DND-41 (cell line): ENCODE data around the gene USB1.

ENCODE experiments used
- ATAC-seq: fragments of 200-7000 bp; cut with Tn5 transposase; 3 replicates; pipeline ENCODE4 v1.9.1; 2021; ENCODE audit warnings: low read depth; ENCODE audit not compliant: insufficient read depth
- DNase-seq: peaks from one replicate; pipeline ENCODE4 v3.0.0-alpha.2; 2020
- H2AFZ ChIP-seq: 2 replicates; pipeline ENCODE4 v1.6.0; 2012; ENCODE audit warnings: low read depth, low read length
- H3K27ac ChIP-seq: 2 replicates; pipeline ENCODE4 v1.5.1; 2012; ENCODE audit warnings: low read length, inconsistent platforms
- H3K27me3 ChIP-seq: fragments of 200-600 bp; sonication (generic); 2 replicates; pipeline ENCODE4 v1.6.0; 2012; ENCODE audit warnings: low read length, mild to moderate bottlenecking, inconsistent platforms; ENCODE audit not compliant: insufficient read depth, poor library complexity
- H3K36me3 ChIP-seq: 2 replicates; pipeline ENCODE4 v1.5.1; 2012; ENCODE audit warnings: low read length, inconsistent platforms; ENCODE audit not compliant: insufficient read depth
- H3K4me1 ChIP-seq: 2 replicates; pipeline ENCODE4 v1.5.1; 2012; ENCODE audit warnings: mild to moderate bottlenecking, low read length; ENCODE audit not compliant: insufficient read depth
- H3K4me2 ChIP-seq: 2 replicates; pipeline ENCODE4 v1.6.0; 2012; ENCODE audit warnings: mild to moderate bottlenecking, moderate library complexity, low read length, inconsistent platforms; ENCODE audit not compliant: insufficient read depth
- H3K4me3 ChIP-seq, 2 experiments: fragments of 200-600 bp in 1 of 2; shearing (Covaris generic) in 1 of 2; 2 replicates each; pipeline ENCODE4 v1.5.1; 2012 to 2016; ENCODE audit warnings: inconsistent platforms in 2 of 2, low read length in 2 of 2, mild to moderate bottlenecking in 2 of 2, low read depth in 1 of 2, moderate library complexity in 1 of 2
- H3K79me2 ChIP-seq: 2 replicates; pipeline ENCODE4 v1.6.0; 2012; ENCODE audit warnings: low read length, inconsistent platforms; ENCODE audit not compliant: insufficient read depth
- H3K9ac ChIP-seq: 2 replicates; pipeline ENCODE4 v1.6.0; 2012; ENCODE audit warnings: low read depth, mild to moderate bottlenecking, inconsistent platforms, low read length, moderate library complexity
- H3K9me3 ChIP-seq: 2 replicates; pipeline ENCODE4 v1.5.1; 2012; ENCODE audit warnings: low read length, moderate library complexity, mild to moderate bottlenecking, inconsistent platforms; ENCODE audit not compliant: insufficient read depth, severe bottlenecking
- H4K20me1 ChIP-seq: 2 replicates; pipeline ENCODE4 v1.6.0; 2012; ENCODE audit warnings: low read length; ENCODE audit not compliant: insufficient read depth
- EZH2 ChIP-seq: IDR thresholded peaks from 3 replicates; pipeline ENCODE4 v1.6.1; 2012; ENCODE audit warnings: borderline replicate concordance, low read depth, mild to moderate bottlenecking, moderate library complexity, low read length, inconsistent platforms; ENCODE audit not compliant: severe bottlenecking
- TF ChIP-seq, protein P1 (sequence below): IDR thresholded peaks from 2 replicates; pipeline ENCODE4 v1.5.1; 2012; ENCODE audit warnings: borderline replicate concordance, low read length, moderate library complexity, mild to moderate bottlenecking; ENCODE audit not compliant: poor library complexity, severe bottlenecking; ENCODE audit errors: extremely low read depth

USB1 gene

DNA sequence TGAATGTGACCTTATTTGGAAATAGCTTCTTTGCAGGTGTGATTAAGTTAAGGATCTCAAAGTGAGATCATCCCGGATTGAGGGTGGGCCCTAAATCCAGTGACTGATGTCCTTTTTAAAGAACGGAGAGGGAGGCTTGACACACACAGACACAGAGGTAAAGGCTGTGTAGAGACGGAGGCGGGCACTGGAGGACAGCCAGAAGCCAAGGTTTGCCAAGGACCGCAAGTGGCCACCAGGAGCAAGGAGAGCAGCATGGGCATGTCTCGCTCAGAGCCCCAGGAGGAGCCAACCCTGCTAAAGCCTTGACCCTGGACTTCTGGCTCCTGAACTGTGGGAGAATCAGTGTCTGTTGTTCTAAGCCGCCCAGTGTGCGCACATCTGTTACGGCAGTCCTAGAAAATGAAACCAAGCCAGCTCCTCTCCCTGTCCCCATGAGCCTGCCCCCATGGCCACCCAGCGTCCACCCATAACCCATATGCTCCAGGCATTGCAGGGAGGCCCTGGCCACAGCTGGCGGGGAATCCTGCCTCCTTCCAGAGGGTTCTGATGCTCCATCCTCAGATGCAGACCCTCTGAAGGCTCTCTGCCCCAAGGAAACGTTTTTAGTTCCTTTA is 45.5 kb upstream of the USB1 start:
- Histone ChIP-seq H3K79me2 (no peaks in the 10 kb centered on the region), H3K4me1 (no peaks in the 10 kb centered on the region), H3K4me3 (no peak overlapping the region), H3K27ac (no peak overlapping the region), H2AFZ (no peak overlapping the region), H3K27me3 (no peaks in the 10 kb centered on the region), H4K20me1 (no peaks in the 10 kb centered on the region), H3K4me2 (no peak overlapping the region), H3K9ac (no peak overlapping the region), H3K9me3 (no peaks in the 10 kb centered on the region), H3K36me3 (no peaks in the 10 kb centered on the region)
- ATAC-seq: no peak
- TF ChIP-seq, protein P1, sequence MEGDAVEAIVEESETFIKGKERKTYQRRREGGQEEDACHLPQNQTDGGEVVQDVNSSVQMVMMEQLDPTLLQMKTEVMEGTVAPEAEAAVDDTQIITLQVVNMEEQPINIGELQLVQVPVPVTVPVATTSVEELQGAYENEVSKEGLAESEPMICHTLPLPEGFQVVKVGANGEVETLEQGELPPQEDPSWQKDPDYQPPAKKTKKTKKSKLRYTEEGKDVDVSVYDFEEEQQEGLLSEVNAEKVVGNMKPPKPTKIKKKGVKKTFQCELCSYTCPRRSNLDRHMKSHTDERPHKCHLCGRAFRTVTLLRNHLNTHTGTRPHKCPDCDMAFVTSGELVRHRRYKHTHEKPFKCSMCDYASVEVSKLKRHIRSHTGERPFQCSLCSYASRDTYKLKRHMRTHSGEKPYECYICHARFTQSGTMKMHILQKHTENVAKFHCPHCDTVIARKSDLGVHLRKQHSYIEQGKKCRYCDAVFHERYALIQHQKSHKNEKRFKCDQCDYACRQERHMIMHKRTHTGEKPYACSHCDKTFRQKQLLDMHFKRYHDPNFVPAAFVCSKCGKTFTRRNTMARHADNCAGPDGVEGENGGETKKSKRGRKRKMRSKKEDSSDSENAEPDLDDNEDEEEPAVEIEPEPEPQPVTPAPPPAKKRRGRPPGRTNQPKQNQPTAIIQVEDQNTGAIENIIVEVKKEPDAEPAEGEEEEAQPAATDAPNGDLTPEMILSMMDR: no peak
- no peak for TF ChIP-seq EZH2
- no peak for DNase-seq

DNA sequence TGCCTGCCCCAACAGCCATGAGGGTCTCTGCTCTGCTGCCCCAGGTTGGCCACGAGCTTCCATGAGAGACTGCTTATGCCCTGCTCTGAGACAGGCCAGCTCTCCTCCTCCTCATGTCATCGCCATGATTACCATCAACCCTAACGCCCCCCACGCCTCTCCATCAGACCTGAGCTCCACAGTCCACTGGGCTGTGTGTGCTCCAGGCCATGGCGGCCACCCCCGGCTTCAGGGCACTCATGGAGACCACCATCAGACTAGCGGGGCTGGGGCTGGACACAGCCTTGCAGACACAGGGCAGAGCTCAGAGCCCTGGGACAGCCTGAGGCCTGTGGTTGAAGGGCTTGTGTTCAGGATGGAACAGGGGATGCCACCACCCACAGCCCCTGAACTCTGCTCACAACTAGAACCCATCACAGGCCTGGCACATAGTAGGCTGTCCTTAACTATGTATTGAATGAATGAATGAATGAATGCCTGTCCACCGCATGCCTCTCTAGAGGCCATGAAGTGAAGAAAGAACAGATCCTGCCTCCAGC is 44.9 kb upstream of the USB1 start:
- H3K4me2 ChIP-seq: no peak overlapping the region
- H3K9me3 ChIP-seq: no peaks in the 10 kb centered on the region
- no peaks in the 10 kb centered on the region for H4K20me1 ChIP-seq
- H2AFZ ChIP-seq: no peak overlapping the region
- no peak for DNase-seq
- no peaks in the 10 kb centered on the region for H3K27me3 ChIP-seq
- no peak overlapping the region for H3K27ac ChIP-seq
- no peaks in the 10 kb centered on the region for H3K36me3 ChIP-seq
- no peaks in the 10 kb centered on the region for H3K79me2 ChIP-seq
- no peak for TF ChIP-seq EZH2
- no peak overlapping the region for H3K9ac ChIP-seq
- no peak for ATAC-seq
- no peak overlapping the region for H3K4me3 ChIP-seq
- no peaks in the 10 kb centered on the region for H3K4me1 ChIP-seq

DNA sequence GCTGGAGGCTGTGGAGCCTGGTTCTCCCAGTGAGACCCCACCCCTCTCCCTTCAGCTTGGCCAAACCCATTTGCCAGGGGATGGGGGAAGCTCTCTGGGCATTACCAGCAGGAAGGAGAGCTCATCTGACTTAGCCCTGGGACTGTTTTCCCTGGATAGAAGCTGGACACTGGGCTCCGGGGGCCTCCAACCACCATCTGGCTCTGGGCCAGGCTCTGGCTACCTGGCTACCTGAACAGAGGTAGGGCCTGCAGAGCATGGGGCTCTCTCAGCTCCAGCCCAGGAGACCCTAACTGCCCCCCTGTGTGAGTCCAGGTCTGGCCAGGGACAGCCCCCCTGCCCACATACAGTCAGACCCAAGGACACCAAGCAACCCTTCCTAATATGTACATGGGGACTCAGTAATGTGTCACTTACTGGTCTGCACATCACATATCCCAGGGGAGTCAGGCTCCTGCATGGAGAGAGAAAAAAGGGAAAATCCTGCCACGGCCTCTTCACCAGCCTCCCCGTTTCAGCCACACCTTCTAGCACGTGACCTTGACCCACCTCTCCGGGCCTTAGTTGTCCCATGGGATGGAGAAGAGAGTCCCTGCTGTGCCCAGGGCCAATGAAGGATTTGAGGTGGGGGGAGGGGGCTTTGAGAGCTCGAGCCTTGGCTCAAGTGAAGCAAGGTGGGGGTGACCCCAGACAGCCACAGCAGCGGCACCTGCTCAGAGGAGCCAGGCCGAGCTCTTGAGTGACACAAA is 44.1 kb upstream of the USB1 start:
- Histone ChIP-seq H2AFZ (no peak overlapping the region), H3K4me1 (no peaks in the 10 kb centered on the region), H4K20me1 (no peaks in the 10 kb centered on the region; the same call in 1 of the 2 replicates), H3K27ac (no peak overlapping the region), H3K27me3 (no peaks in the 10 kb centered on the region), H3K79me2 (no peaks in the 10 kb centered on the region), H3K9ac (no peak overlapping the region), H3K9me3 (no peaks in the 10 kb centered on the region), H3K36me3 (no peaks in the 10 kb centered on the region), H3K4me2 (no peak overlapping the region), H3K4me3 (no peak overlapping the region)
- DNase-seq (no peak), ATAC-seq (no peak)
- TF ChIP-seq EZH2: no peak
- TF ChIP-seq, protein P1: no peak
